Measurements from ENCODE around the gene WDR20.

The WDR20 gene

GRCh38 chr14:102223682-102224081 is 84.0 kb downstream of the WDR20 start:
- no peak overlapping the region for H3K4me2 ChIP-seq (ENCODE audit: low read depth, low read length, poor library complexity, severe bottlenecking)
- H4K20me1 ChIP-seq (ENCODE audit: insufficient read depth, low read length, poor library complexity, severe bottlenecking), result no peaks in the 10 kb centered on the region
- H3F3A ChIP-seq (ENCODE audit: low read depth), result no peaks in the 10 kb centered on the region
- H3K4me3 ChIP-seq (ENCODE audit: low read length, poor library complexity, severe bottlenecking), result no peak overlapping the region
- H3K36me3 ChIP-seq (ENCODE audit: insufficient read depth, low read length), result no peaks in the 10 kb centered on the region
- no peaks in the 10 kb centered on the region for H3K4me1 ChIP-seq (ENCODE audit: insufficient read depth, low read length, poor library complexity, severe bottlenecking)
- H3K9me2 ChIP-seq (replicated peaks; ENCODE audit: low read depth, low read length), result no peaks in the 10 kb centered on the region
- H3K9ac ChIP-seq (ENCODE audit: low read depth, low read length, poor library complexity, severe bottlenecking), result no peak overlapping the region
- TF ChIP-seq, protein P1, sequence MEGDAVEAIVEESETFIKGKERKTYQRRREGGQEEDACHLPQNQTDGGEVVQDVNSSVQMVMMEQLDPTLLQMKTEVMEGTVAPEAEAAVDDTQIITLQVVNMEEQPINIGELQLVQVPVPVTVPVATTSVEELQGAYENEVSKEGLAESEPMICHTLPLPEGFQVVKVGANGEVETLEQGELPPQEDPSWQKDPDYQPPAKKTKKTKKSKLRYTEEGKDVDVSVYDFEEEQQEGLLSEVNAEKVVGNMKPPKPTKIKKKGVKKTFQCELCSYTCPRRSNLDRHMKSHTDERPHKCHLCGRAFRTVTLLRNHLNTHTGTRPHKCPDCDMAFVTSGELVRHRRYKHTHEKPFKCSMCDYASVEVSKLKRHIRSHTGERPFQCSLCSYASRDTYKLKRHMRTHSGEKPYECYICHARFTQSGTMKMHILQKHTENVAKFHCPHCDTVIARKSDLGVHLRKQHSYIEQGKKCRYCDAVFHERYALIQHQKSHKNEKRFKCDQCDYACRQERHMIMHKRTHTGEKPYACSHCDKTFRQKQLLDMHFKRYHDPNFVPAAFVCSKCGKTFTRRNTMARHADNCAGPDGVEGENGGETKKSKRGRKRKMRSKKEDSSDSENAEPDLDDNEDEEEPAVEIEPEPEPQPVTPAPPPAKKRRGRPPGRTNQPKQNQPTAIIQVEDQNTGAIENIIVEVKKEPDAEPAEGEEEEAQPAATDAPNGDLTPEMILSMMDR (conservative IDR thresholded peaks at IDR 0.05; ENCODE audit: low read length), result no peak
- TF ChIP-seq EZH2phosphoT487 (IDR thresholded peaks at IDR 0.05; ENCODE audit: borderline replicate concordance), result no peak
- no peaks in the 10 kb centered on the region for H3K27me3 ChIP-seq (ENCODE audit: insufficient read depth, low read length, poor library complexity, severe bottlenecking)
- no peaks in the 10 kb centered on the region for H3K79me2 ChIP-seq (ENCODE audit: insufficient read depth, low read length)
- no peaks in the 10 kb centered on the region for H3K9me3 ChIP-seq (ENCODE audit: insufficient read depth, low read depth, low read length)
- H2AFZ ChIP-seq (ENCODE audit: low read length), result no peak overlapping the region

GRCh38 chr14:102225386-102225785 is 85.7 kb downstream of the WDR20 start:
- Histone ChIP-seq H3K36me3 (ENCODE audit: insufficient read depth, low read length) (no peaks in the 10 kb centered on the region), H3K4me2 (ENCODE audit: low read depth, low read length, poor library complexity, severe bottlenecking) (no peak overlapping the region), H3K4me1 (ENCODE audit: insufficient read depth, low read length, poor library complexity, severe bottlenecking) (no peaks in the 10 kb centered on the region), H3K9me2 (replicated peaks; ENCODE audit: low read depth, low read length) (no peaks in the 10 kb centered on the region), H2AFZ (ENCODE audit: low read length) (no peak overlapping the region), H4K20me1 (ENCODE audit: insufficient read depth, low read length, poor library complexity, severe bottlenecking) (no peaks in the 10 kb centered on the region), H3K79me2 (ENCODE audit: insufficient read depth, low read length) (no peaks in the 10 kb centered on the region), H3K4me3 (ENCODE audit: low read length, poor library complexity, severe bottlenecking) (no peak overlapping the region), H3K9me3 (ENCODE audit: insufficient read depth, low read depth, low read length) (no peaks in the 10 kb centered on the region), H3F3A (ENCODE audit: low read depth) (no peaks in the 10 kb centered on the region), H3K9ac (ENCODE audit: low read depth, low read length, poor library complexity, severe bottlenecking) (no peak overlapping the region), H3K27me3 (ENCODE audit: insufficient read depth, low read length, poor library complexity, severe bottlenecking) (no peaks in the 10 kb centered on the region)
- TF ChIP-seq, protein P1 (conservative IDR thresholded peaks at IDR 0.05; ENCODE audit: low read length), result no peak
- no peak for TF ChIP-seq EZH2phosphoT487 (IDR thresholded peaks at IDR 0.05; ENCODE audit: borderline replicate concordance)

DNA sequence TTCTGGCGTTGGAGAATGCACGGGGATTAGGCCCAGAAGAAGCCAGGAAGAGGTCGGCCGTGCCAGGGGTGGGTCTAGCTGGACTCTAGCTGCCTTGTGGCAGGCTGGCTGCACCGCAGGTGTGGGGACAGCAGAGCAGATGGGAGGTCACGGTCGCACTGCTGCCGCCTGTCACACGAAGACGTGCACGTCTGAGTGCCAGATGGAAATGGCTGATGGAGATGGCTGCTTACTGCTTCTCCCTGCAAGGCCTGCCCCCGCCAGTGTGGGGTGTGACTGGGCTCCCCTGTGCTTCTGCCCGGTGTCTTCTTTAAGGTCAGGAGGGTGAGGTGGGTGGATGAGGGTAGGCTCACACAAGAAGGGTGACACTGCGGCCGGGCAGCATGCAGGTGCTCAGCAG is 86.2 kb downstream of the WDR20 start:
- no peak for TF ChIP-seq EZH2phosphoT487 (IDR thresholded peaks at IDR 0.05; ENCODE audit: borderline replicate concordance)
- TF ChIP-seq, protein P1 (conservative IDR thresholded peaks at IDR 0.05; ENCODE audit: low read length), result no peak
- Histone ChIP-seq H3K4me1 (ENCODE audit: insufficient read depth, low read length, poor library complexity, severe bottlenecking) (no peaks in the 10 kb centered on the region), H3K4me2 (ENCODE audit: low read depth, low read length, poor library complexity, severe bottlenecking) (no peak overlapping the region), H3K9me3 (ENCODE audit: insufficient read depth, low read depth, low read length) (no peaks in the 10 kb centered on the region), H3K9ac (ENCODE audit: low read depth, low read length, poor library complexity, severe bottlenecking) (no peak overlapping the region), H3K4me3 (ENCODE audit: low read length, poor library complexity, severe bottlenecking) (no peak overlapping the region), H3K9me2 (replicated peaks; ENCODE audit: low read depth, low read length) (no peaks in the 10 kb centered on the region), H3K27me3 (ENCODE audit: insufficient read depth, low read length, poor library complexity, severe bottlenecking) (no peaks in the 10 kb centered on the region), H4K20me1 (ENCODE audit: insufficient read depth, low read length, poor library complexity, severe bottlenecking) (no peaks in the 10 kb centered on the region), H3K79me2 (ENCODE audit: insufficient read depth, low read length) (no peaks in the 10 kb centered on the region), H2AFZ (ENCODE audit: low read length) (no peak overlapping the region), H3K36me3 (ENCODE audit: insufficient read depth, low read length) (no peaks in the 10 kb centered on the region), H3F3A (ENCODE audit: low read depth) (no peaks in the 10 kb centered on the region)

All from Loucy (cell line).